ENCODE data around the gene RAPGEF2.

Gene RAPGEF2

DNA sequence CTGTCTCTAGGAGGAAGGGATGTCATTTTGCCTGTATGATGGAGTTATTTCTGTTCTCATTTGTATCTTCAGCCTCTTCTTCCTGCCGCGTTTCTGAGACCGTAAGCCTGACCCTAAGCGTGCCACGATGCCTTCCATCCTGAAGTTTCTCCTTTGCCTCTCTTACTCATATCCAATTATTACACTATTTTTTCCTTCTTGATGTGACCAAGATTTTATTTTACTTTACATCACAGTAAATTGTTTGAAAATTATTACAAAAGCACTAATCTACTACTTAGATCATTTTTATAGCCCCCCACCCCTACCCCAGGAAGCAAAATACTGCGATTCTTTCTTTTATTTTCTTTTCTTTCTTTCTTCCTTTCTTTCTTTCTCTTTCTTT is 95.0 kb downstream of the RAPGEF2 start:
- DNase-seq (ENCODE audit: low spot score) = no peak

GRCh38 chr4:159199826-159200225 is 96.9 kb downstream of the RAPGEF2 start:
- no peak for DNase-seq (ENCODE audit: low spot score)

DNA sequence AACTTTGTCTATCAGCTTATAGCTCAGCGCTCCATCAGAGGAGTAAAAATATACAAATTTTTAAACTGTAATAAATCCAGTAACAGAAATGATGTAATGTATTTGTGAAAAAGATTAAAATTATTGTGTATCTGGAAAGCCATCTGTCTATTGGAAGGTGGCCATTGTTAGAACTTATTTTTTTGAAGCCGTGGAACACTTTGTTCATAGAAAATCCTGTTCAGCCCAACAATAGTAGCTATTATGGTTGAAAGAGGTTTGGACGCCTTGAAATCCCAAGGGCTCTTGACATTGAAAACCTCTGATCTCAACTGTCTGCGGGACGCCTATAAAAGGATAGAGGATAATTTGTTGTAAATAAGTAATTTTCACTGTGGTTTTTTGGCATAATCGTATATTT is 98.3 kb downstream of the RAPGEF2 start:
- no peak for DNase-seq (ENCODE audit: low spot score)

DNA sequence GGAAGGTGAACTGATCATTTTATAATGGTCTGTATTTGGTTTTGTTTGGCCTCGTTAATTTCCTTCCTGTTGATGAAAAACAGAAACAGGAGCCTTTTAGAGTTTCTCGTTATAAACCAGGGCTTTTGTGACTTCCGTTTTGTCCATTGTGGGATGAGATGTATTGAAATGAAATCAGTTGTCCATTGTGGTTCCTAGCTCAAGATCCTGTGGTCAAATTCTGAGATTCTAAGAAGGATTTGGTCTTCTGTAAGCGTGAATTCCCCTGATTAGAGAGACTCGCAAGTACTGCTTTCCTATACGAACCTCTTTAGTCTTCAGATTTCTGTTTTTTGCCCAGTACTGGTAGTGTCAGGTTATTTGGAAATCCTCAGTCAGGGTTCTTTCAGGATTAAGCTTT is 101.7 kb downstream of the RAPGEF2 start:
- no peak for DNase-seq (ENCODE audit: low spot score)

DNA sequence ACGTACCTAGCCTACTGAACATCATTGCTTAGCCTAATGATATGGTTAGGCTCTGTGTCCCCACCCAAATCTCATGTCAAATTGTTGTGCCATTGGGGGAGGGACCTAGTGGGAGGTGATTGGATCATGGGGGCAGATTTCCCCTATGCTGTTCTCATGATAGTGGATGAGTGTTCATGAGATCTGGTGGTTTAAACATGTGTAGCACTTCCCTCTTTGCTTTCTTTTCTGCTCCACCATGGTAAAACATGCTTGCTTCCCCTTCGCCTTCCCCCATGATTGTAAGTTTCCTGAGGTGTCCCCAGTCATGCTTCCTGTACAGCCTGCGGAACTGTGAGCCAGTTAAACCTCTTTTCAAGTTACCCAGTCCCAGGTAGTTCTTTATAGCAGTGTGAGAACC is 102.6 kb downstream of the RAPGEF2 start:
- no peak for DNase-seq (ENCODE audit: low spot score)

DNA sequence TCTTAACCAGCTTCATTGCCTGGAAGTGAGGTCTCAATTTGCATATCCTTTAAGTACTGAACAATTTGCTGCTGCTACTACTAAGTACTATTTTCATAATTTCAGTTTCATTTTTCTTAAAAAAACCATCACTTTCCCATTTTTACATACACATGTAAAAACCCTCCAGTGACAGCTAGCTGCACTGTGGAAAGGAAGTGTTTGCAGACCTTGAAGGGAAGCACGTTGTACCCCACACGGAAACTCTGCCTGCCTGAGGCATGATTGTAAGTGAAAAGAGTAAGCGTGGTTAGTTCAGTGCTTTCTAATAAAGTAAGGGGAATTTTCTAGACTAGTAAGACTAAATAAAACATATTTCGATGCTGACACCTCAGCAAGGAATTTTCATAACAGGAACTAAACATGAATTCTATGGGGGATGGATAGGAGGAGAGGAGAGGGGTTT is 103.6 kb downstream of the RAPGEF2 start:
- peak; percentile 9 for DNase-seq (ENCODE audit: low spot score)

DNA sequence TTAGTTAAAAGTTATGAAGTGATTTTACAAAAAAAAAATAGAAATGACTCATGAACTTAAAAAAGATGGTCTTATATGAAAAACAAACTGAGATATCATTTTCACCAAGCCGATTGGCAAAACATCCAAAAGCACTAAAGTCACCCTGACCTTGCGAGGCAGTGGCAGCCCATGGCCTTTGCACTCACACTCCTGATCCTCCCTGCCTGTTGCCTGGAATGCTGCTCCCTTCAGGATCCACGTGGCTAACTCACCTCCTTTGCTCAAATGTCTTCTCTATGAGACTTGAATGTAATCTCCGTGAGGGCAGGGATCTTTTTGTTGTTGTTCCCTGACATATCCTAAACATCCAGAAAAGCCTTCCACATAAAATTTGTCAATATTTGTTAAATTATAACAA is 106.4 kb downstream of the RAPGEF2 start:
- no peak for DNase-seq (ENCODE audit: low spot score)

DNA sequence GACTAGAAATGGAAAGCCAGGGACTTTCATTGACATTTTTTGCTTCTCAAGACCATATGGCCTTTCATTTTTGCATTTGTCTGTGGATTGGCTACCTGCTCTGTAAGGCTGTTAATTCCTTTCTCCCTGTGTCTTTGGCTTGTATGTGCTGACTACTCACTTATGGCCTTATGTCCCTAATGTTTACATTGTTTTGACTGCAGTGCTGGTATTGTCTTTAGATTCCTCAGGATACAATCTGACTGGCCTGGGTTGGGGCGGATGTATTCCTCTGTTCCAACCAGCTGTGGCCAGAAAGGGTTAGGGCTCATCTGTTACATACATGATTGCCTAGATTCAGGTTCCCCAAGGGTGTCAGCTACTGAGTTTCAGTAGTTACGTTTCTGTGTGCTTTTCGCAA is 108.1 kb downstream of the RAPGEF2 start:
- no peak for DNase-seq (ENCODE audit: low spot score)

DNA sequence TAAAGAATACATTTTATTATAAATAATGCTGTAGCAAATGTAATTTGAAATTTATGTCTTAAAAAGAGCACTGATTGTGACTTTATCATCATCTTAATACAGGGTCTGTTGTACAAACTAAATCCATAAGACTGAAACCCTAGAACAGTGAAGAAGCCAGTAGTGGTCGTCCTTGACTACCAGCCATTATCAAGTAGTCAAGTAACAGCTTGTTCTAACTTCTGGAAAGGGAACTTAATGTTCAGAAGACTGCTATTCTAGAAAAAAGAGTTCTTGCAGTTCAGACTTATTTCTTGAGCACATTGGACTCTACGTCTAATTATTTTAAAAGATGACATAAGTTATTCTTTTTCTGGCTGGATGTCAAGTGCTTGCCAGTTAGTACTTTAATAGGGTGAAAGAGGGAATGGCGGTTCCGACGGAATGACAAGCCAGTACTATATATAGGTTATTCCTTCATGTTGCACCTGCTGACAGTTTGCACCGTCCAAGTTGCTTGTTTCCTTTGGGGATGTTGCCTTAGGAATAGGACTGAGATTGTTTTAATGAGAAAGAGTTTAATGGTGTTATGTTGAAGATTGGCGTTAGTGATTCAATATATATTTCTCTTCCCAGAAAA is 109.9 kb downstream of the RAPGEF2 start:
- DNase-seq (ENCODE audit: low spot score) = no peak

DNA sequence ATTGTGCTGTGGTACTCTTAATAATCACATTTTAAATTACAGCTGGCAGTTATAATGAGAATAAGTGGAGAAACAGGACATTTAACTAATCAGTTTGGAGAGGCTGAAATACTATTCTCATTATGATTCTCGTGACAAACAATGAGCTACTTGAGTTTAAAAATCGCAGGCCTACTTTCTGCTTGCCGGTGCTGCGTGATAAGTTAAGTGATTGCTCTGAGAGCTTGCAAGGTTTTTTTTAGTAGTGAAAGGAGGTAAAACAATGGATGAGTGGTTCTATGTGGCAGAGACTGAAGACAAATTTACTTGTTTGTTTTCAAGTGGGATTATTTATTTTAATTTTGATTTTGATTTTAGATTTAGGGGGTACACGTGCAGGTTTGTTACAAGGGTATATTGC is 114.0 kb downstream of the RAPGEF2 start:
- DNase-seq (ENCODE audit: low spot score) = no peak

DNA sequence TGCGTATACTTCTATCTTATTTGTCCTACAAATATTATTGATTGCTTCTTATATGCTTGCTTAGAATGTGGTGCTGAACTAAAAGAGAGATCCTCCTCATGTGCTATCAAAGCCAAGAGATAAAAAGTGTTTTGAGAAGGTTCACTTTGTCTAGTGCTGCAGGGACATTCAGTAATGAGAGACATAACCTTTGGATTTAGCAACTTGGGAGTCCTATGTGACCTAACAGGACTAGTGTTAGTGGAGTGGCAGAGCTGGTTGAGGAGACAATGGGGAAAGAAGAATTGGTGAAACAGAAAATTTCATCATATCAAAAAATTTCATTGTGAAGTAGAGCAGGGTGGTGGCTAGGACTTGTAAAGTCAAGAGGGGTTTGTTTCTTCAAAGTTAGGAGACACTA is 117.0 kb downstream of the RAPGEF2 start:
- DNase-seq (ENCODE audit: low spot score) = no peak

DNA sequence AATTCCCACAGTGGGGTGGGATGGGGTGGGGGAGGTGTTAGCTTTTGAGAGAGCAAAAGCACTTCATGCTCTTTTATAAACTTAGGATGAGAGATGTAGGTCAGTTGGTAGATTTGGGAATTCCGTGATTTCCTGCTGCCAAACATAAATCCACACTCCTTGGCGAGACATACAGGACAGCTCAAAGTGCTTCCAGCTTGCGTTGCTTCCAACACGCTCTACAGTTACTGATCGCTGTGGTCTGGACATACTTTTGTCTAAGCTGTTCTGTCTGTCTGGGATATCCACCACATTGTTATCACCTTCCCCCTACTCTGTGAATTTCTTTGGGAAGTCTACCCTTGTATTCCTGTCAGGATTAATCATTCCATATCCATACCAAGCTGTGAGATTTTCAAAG is 117.5 kb downstream of the RAPGEF2 start:
- DNase-seq (ENCODE audit: low spot score) = no peak

- no peak for DNase-seq (ENCODE audit: low spot score)
These were observed 118.4 kb downstream of the RAPGEF2 start for GRCh38 chr4:159221280-159221679.

DNA sequence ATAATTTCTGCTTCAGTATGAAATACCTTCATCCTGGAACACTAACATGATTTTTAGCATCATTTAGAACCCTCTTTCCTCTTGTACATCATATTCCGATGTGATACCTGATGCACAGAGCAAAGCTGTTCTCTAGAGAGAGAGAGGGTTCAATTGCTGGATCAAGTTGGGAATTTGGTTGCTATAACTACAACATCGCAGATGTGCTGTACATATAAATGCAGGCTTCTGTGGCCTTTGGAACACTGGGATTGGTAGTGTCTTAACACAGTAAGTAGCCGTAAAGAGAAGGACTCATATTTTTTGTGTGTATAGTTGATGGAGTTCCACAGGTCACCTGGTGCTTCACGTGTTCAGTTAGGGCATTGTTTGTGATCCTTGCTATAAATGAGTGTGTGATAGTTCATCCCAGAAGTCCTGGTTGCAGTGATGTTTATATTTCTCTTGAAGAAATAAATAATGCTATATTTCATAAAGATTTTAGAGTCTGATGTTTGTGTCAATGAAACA is 119.2 kb downstream of the RAPGEF2 start:
- no peak for DNase-seq (ENCODE audit: low spot score)

DNA sequence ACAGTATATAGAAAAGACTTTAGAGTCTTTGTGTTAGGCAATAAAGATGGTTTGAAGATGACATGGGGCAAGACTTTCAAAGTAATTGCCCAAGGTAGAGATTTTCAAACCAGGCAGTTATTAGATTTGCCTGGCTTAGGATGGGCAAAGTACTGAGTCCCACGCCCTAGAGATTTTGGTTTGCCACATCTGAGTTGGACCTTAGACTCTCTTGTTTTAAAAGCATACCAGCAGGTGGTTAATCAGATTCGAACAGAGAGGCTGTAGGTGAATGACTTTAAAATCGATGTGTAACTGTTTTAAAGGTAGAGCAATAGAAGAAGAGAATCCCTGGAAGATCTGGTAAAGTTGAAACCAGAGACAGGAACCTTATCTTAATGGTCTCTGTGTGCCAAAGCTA is 121.5 kb downstream of the RAPGEF2 start:
- DNase-seq (ENCODE audit: low spot score) = no peak

DNA sequence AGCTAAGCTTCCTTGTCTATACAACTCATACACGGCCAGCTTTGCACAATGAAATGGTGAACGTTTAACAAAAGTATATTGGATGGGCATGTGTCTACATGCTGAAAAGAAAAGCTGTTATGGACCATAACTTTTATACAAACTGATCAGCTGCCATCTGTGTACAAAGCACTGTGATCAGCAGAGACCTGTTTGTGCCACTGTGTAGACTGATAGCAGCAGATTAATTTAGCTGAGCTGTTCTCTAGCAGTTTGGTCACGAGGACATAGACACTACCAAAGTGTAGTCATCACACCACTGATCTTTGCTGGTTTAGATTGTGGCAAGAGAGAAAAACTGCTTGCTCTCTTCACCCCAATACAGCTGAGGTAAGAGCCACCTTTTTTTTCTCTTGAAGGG is 124.5 kb downstream of the RAPGEF2 start:
- DNase-seq (ENCODE audit: low spot score) = no peak

- DNase-seq (ENCODE audit: low spot score) = no peak
These were observed 125.1 kb downstream of the RAPGEF2 start for GRCh38 chr4:159227984-159228383.

DNA sequence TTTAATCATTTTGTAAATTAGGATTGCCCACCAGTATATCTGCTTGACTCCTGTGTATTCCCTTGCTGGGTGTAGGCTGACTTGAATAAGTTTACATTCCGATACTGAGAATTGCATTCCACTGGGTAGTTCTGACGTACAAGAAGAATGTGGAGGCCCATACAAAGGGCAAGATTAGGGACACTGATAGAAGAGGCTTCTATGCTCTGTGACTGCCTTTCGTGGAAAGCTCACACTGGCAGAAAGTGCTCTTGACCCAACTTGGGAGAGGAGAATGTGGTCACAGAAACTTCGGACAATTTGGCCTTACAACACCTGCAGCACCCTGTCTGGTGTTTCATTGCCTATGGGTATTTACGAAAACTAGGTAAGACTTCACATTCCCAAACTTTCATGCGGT is 126.3 kb downstream of the RAPGEF2 start:
- no peak for DNase-seq (ENCODE audit: low spot score)

- DNase-seq (ENCODE audit: low spot score) = no peak
These were observed 129.7 kb downstream of the RAPGEF2 start for GRCh38 chr4:159232465-159233106.

- DNase-seq (ENCODE audit: low spot score) = no peak
These were observed 133.0 kb downstream of the RAPGEF2 start for GRCh38 chr4:159235779-159236368.

- DNase-seq (ENCODE audit: low spot score) = no peak
These were observed 135.1 kb downstream of the RAPGEF2 start for GRCh38 chr4:159237975-159238374.

DNA sequence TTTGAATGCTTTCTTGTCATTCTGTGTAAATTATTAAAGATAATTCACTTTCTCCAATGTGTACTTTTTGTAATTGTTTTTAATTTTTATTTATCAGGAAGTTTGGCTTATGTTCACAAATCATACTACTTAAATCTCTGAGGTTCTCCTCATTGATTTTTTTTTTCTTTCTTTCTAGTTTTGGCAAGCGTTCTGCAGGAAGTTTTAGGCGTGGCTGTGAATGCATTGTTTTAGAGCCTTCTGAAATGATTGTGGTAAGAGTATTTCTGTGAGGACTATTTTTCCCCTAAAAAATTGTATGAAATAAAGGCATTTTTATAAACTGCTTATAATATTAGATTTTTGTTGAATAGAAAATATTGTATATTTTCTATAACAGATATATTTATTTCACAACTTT is 135.8 kb downstream of the RAPGEF2 start:
- DNase-seq (ENCODE audit: low spot score) = no peak

DNA sequence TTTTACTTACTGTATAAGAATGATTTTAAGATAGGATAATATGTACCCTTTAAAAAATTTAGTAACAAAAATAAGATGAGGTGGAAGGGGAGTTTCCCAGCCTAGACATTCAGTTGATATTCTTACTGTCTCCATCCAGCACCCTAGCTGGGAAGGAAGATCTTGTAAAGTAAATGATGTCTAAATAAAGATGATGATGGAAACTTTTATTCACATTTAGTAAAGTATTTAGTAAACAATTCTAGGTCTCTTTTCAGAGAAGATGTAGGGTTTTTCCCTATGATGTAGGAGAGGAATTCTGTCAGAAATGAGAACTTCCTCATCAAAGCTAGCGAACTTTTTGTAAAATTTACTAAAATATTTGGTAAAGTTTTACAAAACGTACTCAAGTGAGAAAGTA is 136.8 kb downstream of the RAPGEF2 start:
- DNase-seq (ENCODE audit: low spot score) = no peak

DNA sequence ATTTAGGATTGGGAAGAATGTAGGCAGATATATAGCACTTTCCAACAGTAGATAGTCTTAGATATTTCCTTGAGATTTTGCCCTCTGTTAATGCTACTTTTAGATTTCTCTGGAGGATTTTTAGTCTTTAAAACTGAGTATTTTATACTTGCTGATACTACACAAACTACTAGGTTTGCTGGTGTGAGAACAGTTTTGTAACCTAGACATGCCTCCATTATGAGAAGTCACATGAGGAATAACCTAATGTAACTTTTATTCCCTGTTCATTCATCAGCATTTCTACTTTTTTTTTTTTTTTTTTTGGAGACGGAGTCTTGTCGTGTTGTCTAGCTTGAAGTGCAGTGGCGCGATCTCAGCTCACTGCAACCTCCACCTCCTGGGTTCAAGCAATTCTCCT is 137.2 kb downstream of the RAPGEF2 start:
- DNase-seq (ENCODE audit: low spot score) = no peak

All from germinal center (tissue), 1 donor.